ENCODE measurements around the gene AGAP3.

DNA sequence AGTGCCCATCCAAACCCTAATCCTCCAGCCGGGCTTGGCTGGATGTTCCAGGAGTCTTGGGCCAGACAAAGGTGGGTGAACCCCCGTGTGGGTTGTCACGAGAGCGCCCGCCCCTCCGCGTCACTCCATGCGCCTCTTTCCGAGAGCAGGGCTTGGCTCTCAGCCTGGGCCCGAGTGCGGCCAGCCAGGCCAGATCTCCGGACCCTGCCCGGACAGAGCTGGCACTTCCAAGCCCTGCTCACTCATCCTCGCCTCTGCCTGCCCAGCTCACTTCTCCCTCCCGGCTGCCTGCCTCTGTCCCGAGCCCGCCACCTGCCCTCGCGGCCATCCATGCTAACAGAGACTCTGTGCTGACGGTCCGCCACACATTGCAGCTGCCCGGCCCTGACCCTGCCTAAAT lies 34.6 kb downstream of the AGAP3 start:
- TF ChIP-seq, protein P1, sequence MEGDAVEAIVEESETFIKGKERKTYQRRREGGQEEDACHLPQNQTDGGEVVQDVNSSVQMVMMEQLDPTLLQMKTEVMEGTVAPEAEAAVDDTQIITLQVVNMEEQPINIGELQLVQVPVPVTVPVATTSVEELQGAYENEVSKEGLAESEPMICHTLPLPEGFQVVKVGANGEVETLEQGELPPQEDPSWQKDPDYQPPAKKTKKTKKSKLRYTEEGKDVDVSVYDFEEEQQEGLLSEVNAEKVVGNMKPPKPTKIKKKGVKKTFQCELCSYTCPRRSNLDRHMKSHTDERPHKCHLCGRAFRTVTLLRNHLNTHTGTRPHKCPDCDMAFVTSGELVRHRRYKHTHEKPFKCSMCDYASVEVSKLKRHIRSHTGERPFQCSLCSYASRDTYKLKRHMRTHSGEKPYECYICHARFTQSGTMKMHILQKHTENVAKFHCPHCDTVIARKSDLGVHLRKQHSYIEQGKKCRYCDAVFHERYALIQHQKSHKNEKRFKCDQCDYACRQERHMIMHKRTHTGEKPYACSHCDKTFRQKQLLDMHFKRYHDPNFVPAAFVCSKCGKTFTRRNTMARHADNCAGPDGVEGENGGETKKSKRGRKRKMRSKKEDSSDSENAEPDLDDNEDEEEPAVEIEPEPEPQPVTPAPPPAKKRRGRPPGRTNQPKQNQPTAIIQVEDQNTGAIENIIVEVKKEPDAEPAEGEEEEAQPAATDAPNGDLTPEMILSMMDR (optimal IDR thresholded peaks at IDR 0.05 in 1 of 3, IDR thresholded peaks at IDR 0.05 in 1 of 3, conservative IDR thresholded peaks at IDR 0.05 in 1 of 3; ENCODE audit: extremely low read depth in 1 of 3, insufficient read depth in 2 of 3, low read length in 3 of 3): no peak
- TF ChIP-seq EZH2 (IDR thresholded peaks at IDR 0.05; ENCODE audit: low read length): no peak
